HG03354 (cell line): Measurements from ENCODE around the gene GPRIN3.

Experiments used
- ATAC-seq: cut with Tn5 transposase; IDR thresholded peaks from one replicate; pipeline ENCODE4 v1.9.1; 2021; ENCODE audit warnings: mild to moderate bottlenecking; ENCODE audit not compliant: unreplicated experiment, poor library complexity, severe bottlenecking

The GPRIN3 gene

DNA sequence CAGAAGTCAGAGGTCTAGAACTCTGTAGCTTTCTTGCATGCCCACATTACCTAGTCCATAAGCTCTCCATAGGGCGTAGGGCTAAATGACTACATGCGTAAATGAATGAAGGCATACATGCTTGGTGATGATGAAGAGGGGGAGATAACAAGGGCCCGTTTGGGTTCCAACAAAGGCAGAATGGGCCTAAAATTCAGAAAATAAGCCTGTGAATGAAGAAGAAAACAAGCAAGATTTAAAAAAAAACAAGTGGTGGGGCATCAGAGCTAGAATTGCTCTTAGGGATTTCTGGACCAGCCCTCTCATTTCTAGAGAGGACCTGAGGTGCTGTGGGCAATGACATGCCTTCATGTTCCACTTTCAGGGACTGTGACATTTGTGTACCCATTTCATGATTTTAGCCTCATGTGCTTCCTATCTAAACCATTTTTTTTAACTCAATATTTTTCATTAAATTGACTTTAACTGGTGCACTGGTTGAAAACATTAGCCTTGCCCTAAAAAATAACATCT, 12.1 kb downstream of the GPRIN3 start:
- no peak for ATAC-seq

GRCh38 chr4:89294573-89295269, 12.9 kb downstream of the GPRIN3 start:
- peak; percentile 82 for ATAC-seq

DNA sequence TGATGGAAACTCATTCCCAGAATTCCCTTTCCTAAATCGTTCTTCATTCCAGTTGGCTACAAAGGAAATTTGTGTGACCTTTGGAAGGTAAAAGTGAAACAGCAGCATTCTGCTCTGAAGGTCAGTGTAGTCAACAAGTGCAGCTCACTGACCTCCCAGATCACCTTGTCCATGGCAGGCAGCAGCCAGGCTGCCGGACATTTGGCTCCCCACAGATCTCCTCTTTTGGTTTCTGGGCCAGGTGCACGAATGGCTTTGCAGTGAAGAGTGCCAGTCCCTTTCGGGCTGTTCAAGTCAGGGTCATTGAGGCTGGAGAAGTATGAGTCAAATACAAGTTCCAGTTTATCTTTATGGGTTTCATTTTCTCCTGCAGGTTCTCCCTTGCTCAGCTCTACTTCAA, 14.3 kb downstream of the GPRIN3 start:
- ATAC-seq = no peak

DNA sequence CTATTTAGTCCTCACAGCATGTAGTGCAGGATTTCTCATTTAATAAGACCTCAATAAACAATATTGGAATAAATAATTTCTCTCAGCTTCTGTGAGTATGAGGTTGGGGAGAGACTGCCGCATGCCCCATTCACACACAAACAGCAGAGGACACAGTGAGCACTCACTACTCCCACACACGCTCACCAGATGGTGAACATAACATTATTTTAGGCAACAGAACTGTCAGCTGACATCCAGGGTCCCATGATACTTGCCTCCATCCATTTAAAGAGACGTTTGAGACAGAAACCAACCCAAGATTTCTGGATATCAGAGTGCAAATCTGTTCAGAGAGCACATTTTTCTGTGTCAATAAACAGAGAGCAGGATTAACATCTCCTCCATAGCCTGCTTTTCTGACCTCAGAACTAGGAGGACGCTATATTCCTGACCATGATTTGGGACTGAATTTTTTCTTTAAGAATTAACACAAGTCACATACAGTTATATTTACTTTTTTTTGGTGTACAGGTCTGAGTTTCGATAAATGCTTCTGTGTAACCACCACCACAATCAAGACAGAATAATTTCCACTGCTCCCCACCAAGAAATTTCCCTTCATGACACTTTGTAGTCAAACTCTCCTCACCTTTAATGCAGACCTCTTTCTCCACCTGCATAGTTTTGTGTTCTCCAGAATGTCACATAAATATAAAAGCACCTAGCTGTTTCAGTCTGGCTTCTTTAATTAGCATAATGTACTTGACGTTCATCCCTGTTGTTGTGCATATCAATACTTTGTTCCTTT, 16.7 kb downstream of the GPRIN3 start:
- peak; percentile 36 for ATAC-seq

GRCh38 chr4:89289312-89289711, 18.3 kb downstream of the GPRIN3 start:
- no peak for ATAC-seq

DNA sequence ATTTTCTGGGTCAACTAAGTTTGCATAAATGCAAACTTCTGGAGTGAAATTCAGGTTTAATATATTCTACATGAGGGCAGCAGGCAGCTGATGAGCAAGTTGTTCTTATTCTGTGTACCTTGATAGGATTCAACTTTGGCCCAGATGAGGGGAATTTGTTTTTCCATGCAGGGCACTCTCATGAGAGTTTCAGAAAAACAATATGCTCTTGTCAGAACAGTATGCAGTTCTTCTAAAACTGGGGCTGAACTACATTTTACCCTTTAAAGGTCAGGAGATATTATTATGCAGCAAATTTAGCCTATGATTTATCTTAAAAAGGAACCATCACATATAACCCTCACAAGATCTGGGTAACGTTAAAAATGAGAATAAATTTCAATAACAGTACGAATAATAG, 19.2 kb downstream of the GPRIN3 start:
- no peak for ATAC-seq

DNA sequence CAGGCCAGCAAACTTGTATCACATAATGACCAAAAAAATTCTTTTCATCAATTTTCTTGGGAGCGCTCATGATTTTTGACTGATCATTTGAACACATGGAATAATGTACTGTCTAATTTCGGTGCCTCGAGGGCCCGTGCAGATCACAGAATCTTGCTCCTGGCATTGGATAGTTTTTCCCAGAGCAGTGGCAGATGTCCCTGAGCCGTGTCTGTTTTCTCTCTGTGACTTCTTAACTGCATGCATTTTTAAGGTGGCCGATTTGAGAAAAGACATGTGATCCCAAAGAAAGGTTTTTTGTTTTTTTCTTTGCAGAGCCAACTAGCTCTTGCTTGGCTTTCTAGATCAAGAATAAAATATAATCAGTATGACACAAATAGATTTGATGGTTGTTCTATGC, 19.7 kb downstream of the GPRIN3 start:
- no peak for ATAC-seq

GRCh38 chr4:89285745-89286144, 21.9 kb downstream of the GPRIN3 start:
- ATAC-seq = no peak

- no peak for ATAC-seq
Observed at GRCh38 chr4:89284828-89285227, 22.8 kb downstream of the GPRIN3 start.

DNA sequence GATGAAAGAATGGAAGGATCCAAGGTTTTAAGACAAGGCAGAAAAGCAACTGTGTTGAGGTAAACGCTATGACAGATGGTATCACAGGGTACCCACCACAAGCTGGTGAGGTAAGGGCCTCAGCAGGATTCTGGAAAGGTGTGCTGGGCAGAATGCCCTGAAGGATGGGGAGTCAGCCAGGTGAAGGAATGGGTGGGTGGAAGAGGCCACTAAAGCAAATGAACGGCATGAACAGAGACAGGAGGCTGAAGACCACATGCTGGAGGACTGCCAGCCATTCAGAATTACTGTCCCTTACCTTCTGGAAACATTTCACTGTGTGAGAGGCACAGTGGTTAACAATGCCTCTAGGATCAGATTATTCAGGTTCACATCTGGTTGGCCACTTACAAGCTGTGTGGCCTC, 23.6 kb downstream of the GPRIN3 start:
- no peak for ATAC-seq

DNA sequence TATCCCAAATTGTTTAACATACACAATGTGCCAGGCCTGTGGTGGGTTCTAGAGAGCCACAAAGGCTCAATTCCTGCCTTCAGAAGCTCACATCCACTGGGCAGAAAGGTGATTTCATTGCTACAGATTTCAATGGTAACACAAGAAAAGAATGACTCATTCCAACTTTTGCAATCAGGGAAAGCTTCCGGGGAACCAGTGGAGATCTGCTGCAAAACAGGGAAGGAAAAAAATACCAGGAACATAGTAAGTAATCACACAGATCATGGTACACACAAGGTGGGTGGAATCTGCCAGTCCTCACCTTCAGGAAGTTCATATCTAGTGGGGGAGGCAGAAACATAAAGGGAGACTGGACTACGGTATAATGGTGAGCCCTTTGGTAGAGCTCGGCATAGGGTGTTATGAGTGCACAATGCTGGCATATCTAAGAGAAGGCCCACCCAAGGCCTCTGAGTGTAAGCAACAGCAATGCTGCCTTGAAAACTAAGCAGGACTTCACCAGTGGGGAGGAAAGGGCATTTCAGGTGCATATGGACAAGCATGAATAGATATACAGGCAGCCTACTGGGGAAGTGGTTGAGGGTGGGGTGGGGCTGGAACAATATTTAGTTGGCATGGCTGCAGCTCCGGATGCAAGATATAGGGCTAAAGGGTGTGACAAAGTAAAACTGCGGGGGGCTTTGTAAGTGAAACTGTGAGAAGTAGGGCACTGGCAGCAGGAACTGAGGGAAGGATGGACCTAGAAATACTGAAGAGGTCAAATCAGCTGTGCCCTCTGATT, 24.2 kb downstream of the GPRIN3 start:
- ATAC-seq = no peak

- ATAC-seq = no peak
Observed at GRCh38 chr4:89279385-89279784, 28.2 kb downstream of the GPRIN3 start.

GRCh38 chr4:89277412-89277811, 30.2 kb downstream of the GPRIN3 start:
- ATAC-seq = no peak

GRCh38 chr4:89276296-89276695, 31.3 kb downstream of the GPRIN3 start:
- no peak for ATAC-seq

GRCh38 chr4:89275587-89275986, 32.0 kb downstream of the GPRIN3 start:
- no peak for ATAC-seq

DNA sequence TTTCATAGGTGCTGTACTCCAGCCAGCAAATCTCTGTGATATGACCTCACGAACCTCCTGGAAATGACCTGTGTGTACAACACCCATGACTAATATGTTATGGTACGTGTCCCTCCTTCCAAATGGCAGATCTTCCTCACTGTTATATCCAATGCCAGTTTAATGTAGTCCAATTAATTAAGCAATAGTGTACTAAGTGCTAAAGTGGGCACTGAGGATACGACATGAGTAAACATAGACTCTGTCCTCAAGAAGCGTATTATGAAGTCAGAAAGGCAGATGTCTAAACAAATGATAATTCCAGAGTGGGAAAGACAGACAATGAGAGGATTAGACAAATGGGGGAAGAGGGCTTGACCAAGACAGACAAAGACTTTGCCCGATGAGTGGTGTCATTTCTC, 33.9 kb downstream of the GPRIN3 start:
- ATAC-seq = no peak

DNA sequence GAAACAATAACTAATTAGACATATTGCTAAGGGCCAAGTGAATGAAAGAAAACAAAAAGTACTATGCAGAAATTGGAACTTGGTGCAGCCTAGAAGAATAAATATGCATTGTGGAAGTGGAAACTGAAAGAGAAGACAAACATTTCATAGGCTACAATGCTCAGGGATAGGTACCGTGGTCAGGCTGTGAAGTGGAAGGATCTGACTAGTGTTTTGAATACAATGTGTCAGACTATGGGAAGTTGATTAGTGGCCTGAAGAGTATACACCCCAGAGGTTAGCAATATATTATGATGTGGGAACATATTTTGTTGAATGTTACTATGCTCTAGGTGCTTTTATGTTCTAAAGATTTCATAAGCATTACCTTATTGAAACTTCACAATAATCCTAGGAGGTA, 36.8 kb downstream of the GPRIN3 start:
- ATAC-seq = no peak

DNA sequence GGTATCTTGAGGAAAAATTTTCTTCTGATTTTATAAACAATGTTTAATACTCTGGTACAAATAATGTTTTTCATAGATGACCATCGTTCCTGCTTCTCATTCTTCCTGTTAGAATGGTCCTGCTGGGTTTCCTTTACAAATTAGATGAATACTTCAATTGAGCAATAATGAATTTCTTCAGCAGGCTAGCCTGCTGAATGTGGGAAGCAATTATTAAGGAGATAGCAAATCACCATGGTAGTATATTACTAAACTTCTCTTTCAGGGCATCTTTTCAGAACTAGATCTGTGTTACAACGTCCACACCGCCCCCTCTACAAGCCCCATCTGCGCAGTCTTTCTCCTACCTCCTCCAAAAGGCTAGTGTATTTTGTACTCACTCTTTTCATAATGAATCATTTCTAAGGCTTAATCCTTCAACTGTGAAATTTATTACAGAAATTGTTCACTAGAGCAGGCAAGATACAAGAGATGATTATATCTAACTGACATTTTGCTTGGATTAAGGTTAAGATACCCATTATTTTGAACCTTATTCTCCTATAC, 38.4 kb downstream of the GPRIN3 start:
- ATAC-seq = no peak

- no peak for ATAC-seq
Observed at GRCh38 chr4:89268679-89269078, 38.9 kb downstream of the GPRIN3 start.

- ATAC-seq = no peak
Observed at GRCh38 chr4:89267846-89268245, 39.8 kb downstream of the GPRIN3 start.
